GM12801 (cell line): Measurements from ENCODE around the gene TMEM178B.

Source experiments
- TF ChIP-seq, protein P1 (sequence below): IDR thresholded peaks from one replicate; pipeline ENCODE4 v1.5.1; 2011; ENCODE audit warnings: control low read depth; ENCODE audit not compliant: insufficient read length; ENCODE audit errors: extremely low read depth

TMEM178B gene

DNA sequence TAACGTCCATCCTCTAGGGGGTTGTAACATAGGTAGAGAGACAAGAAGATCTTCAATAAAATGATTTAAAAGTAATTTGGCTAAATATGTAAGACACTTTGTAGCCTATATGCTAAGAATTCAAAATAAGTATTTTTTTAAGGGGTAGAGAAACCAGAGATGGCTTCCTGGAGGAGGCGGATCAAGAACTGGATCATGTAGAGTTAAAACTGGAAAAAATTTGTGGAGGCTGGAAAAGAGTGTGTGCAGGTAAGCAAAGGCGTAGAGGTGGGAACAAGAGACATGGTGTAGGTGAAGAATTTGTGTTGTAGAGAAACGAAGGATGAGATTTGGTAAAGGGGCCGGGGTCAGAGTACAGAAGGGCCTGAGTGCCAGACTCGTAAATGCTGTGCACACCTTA is 172.6 kb downstream of the TMEM178B start:
- TF ChIP-seq, protein P1, sequence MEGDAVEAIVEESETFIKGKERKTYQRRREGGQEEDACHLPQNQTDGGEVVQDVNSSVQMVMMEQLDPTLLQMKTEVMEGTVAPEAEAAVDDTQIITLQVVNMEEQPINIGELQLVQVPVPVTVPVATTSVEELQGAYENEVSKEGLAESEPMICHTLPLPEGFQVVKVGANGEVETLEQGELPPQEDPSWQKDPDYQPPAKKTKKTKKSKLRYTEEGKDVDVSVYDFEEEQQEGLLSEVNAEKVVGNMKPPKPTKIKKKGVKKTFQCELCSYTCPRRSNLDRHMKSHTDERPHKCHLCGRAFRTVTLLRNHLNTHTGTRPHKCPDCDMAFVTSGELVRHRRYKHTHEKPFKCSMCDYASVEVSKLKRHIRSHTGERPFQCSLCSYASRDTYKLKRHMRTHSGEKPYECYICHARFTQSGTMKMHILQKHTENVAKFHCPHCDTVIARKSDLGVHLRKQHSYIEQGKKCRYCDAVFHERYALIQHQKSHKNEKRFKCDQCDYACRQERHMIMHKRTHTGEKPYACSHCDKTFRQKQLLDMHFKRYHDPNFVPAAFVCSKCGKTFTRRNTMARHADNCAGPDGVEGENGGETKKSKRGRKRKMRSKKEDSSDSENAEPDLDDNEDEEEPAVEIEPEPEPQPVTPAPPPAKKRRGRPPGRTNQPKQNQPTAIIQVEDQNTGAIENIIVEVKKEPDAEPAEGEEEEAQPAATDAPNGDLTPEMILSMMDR = no peak

GRCh38 chr7:141251180-141251579 is 177.3 kb downstream of the TMEM178B start:
- TF ChIP-seq, protein P1 = no peak

DNA sequence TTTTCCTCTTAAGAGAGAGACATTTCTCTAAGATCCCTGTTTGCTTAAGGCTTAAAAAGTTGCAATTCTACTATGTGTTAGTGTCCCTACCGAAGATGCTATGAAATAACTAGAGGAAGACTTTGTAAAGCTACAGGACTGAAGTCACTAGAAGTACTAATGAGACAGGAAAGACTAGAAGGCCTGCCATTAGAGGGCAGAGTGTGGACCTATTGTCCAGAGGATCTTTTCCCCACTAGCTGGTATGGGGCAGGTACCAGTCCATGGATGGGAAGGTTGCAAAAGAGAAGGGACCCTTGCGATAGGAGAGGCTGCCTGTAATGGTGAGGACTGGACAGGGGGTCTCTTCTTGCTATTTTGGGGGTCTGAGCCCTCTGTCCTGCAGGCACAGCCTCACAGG is 178.1 kb downstream of the TMEM178B start:
- TF ChIP-seq, protein P1 = no peak

- TF ChIP-seq, protein P1 = no peak
Measured at GRCh38 chr7:141257597-141257996, 183.7 kb downstream of the TMEM178B start.

DNA sequence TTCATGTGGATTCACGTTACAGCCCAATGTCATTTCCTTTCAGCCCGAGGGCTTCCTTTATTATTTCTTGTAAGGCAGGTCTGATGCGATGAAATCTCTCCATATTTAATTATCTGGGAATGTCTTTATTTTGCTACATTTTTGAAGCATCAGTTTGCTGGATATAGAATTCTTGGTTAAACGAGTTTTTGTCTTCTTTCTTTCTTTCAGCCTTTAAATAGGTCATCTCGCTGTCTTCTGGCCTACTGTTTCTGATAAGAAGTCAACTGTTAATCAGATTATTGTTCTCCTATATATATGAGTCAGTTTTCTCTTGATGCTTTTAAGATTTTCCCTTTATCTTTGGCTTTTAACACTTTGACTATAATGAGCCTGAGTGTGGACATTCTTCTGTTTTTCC is 184.7 kb downstream of the TMEM178B start:
- TF ChIP-seq, protein P1 = no peak

GRCh38 chr7:141262101-141263090 is 188.5 kb downstream of the TMEM178B start:
- TF ChIP-seq, protein P1 = no peak

- TF ChIP-seq, protein P1 = no peak
Measured at GRCh38 chr7:141263508-141263907, 189.6 kb downstream of the TMEM178B start.
